Activated T-cell treated with anti-CD3 and anti-CD28 coated beads, Interleukin-2, amount 50 U/mL, for 4 hours (primary cell): ENCODE data around the gene HPF1. TPM values are rescaled to one million over a fixed set of nuclear protein-coding genes. Genes with fewer than 3 reads are reported as not detected.
"Not testable (repeated sequence)": the region's sequence is repeated elsewhere in the genome, so short reads cannot be mapped to it uniquely, and the experiment has no call there.

Source experiments
- ATAC-seq, 2 donors: fragments of 200-7000 bp; cut with Tn5 transposase; one replicate each; pipeline ENCODE4 v1.10.0; 2021
- DNase-seq: peaks from one replicate; pipeline ENCODE4 v3.0.0-alpha.2; 2020
- H3K27me3 Mint-ChIP-seq: one replicate; pipeline ENCODE4 v1.8.0; 2021; ENCODE audit warnings: low read depth, mixed read lengths
- H3K36me3 Mint-ChIP-seq: one replicate; pipeline ENCODE4 v1.8.0; 2022; ENCODE audit warnings: mixed read lengths; ENCODE audit not compliant: insufficient read depth
- H3K4me1 Mint-ChIP-seq: one replicate; pipeline ENCODE4 v1.8.0; 2021; ENCODE audit warnings: low read depth, mixed read lengths
- H3K4me3 Mint-ChIP-seq: one replicate; pipeline ENCODE4 v1.8.0; 2021; ENCODE audit warnings: mild to moderate bottlenecking, moderate library complexity, mixed read lengths
- H3K9me3 Mint-ChIP-seq: one replicate; pipeline ENCODE4 v1.8.0; 2021; ENCODE audit warnings: mixed read lengths
- total RNA-seq, 3 donors: library from RNA; stranded (reverse); gene quantifications; one replicate each; pipeline ENCODE4 v1.2.1, GENCODE V29; 2021

The HPF1 gene
- total RNA-seq, 3 donors from 2014 or later, result 32.0 to 35.3 (median 34.2) TPM

GRCh38 chr4:169766741-169767140 is 9.0 kb upstream of the HPF1 start:
- H3K4me3 Mint-ChIP-seq, result no peak overlapping the region
- no peak for DNase-seq
- no peaks in the 10 kb centered on the region for H3K9me3 Mint-ChIP-seq
- ATAC-seq, result no peak
- H3K27me3 Mint-ChIP-seq, result peaks cover 10% of the 10 kb centered on the region
- no peaks in the 10 kb centered on the region for H3K36me3 Mint-ChIP-seq
- H3K4me1 Mint-ChIP-seq, result no peaks in the 10 kb centered on the region

GRCh38 chr4:169765835-169766234 is 8.1 kb upstream of the HPF1 start:
- Mint-ChIP-seq H3K4me1 (no peaks in the 10 kb centered on the region), H3K9me3 (no peaks in the 10 kb centered on the region), H3K27me3 (peaks cover 8% of the 10 kb centered on the region), H3K4me3 (no peak overlapping the region), H3K36me3 (no peaks in the 10 kb centered on the region)
- ATAC-seq, result no peak
- DNase-seq, result no peak

- no peaks in the 10 kb centered on the region for H3K36me3 Mint-ChIP-seq
- H3K4me1 Mint-ChIP-seq, result peaks cover 7% of the 10 kb centered on the region
- DNase-seq (no peak), ATAC-seq (no peak)
- H3K9me3 Mint-ChIP-seq, result no peaks in the 10 kb centered on the region
- peaks cover 4% of the 10 kb centered on the region for H3K27me3 Mint-ChIP-seq
- no peak overlapping the region for H3K4me3 Mint-ChIP-seq
These were observed 4.1 kb upstream of the HPF1 start for GRCh38 chr4:169761846-169762245.

- DNase-seq (no peak), ATAC-seq (no peak)
- H3K9me3 Mint-ChIP-seq, result no peaks in the 10 kb centered on the region
- H3K36me3 Mint-ChIP-seq, result no peaks in the 10 kb centered on the region
- peaks cover 21% of the 10 kb centered on the region for H3K4me1 Mint-ChIP-seq
- H3K4me3 Mint-ChIP-seq, result peak overlapping the region; percentile 90
- H3K27me3 Mint-ChIP-seq, result no peaks in the 10 kb centered on the region
These were observed 738 bp upstream of the HPF1 start for GRCh38 chr4:169758401-169758962.

- Mint-ChIP-seq H3K27me3 (no peaks in the 10 kb centered on the region), H3K4me1 (peaks cover 21% of the 10 kb centered on the region), H3K9me3 (no peaks in the 10 kb centered on the region), H3K36me3 (peaks cover 3% of the 10 kb centered on the region), H3K4me3 (peak overlapping the region; percentile 90)
- DNase-seq, result no peak
- peak; percentile 20 to 32 for ATAC-seq
These were observed 671 bp downstream of the HPF1 start for GRCh38 chr4:169756971-169757574.

- H3K36me3 Mint-ChIP-seq, result peaks cover 32% of the 10 kb centered on the region
- no peaks in the 10 kb centered on the region for H3K9me3 Mint-ChIP-seq
- H3K27me3 Mint-ChIP-seq, result no peaks in the 10 kb centered on the region
- DNase-seq (no peak), ATAC-seq (no peak)
- peaks cover 3% of the 10 kb centered on the region for H3K4me1 Mint-ChIP-seq
- no peak overlapping the region for H3K4me3 Mint-ChIP-seq
These were observed 12.5 kb downstream of the HPF1 start for GRCh38 chr4:169745291-169745690.

- no peak overlapping the region for H3K4me3 Mint-ChIP-seq
These were observed 13.1 kb downstream of the HPF1 start for GRCh38 chr4:169744601-169745000.

GRCh38 chr4:169741569-169741968 is 16.2 kb downstream of the HPF1 start:
- H3K4me3 Mint-ChIP-seq, result no peak overlapping the region
- no peak for ATAC-seq
- H3K27me3 Mint-ChIP-seq, result no peaks in the 10 kb centered on the region
- peaks cover 43% of the 10 kb centered on the region for H3K36me3 Mint-ChIP-seq
- H3K9me3 Mint-ChIP-seq, result no peaks in the 10 kb centered on the region
- DNase-seq, result no peak
- no peaks in the 10 kb centered on the region for H3K4me1 Mint-ChIP-seq

More at GRCh38 chr4:169744601-169745000, 13.1 kb downstream of the HPF1 start:
- no peaks in the 10 kb centered on the region for H3K4me1 Mint-ChIP-seq
- H3K27me3 Mint-ChIP-seq, result no peaks in the 10 kb centered on the region
- no peak for DNase-seq
- no peaks in the 10 kb centered on the region for H3K9me3 Mint-ChIP-seq
- H3K36me3 Mint-ChIP-seq, result peaks cover 29% of the 10 kb centered on the region
- ATAC-seq, result no peak

GRCh38 chr4:169738604-169739003 is 19.1 kb downstream of the HPF1 start:
- H3K4me3 Mint-ChIP-seq, ATAC-seq, H3K9me3 Mint-ChIP-seq, H3K4me1 Mint-ChIP-seq, DNase-seq, H3K27me3 Mint-ChIP-seq: not testable (repeated sequence)
- peaks cover 42% of the 10 kb centered on the region for H3K36me3 Mint-ChIP-seq

GRCh38 chr4:169730564-169730963 is 27.2 kb downstream of the HPF1 start:
- no peak overlapping the region for H3K4me3 Mint-ChIP-seq
- ATAC-seq (no peak), DNase-seq (no peak)
- no peaks in the 10 kb centered on the region for H3K4me1 Mint-ChIP-seq
- no peaks in the 10 kb centered on the region for H3K27me3 Mint-ChIP-seq
- H3K36me3 Mint-ChIP-seq, result peaks cover 21% of the 10 kb centered on the region
- H3K9me3 Mint-ChIP-seq, result no peaks in the 10 kb centered on the region

GRCh38 chr4:169727616-169728015 is 30.1 kb downstream of the HPF1 start:
- no peak for DNase-seq
- Mint-ChIP-seq H3K9me3 (no peaks in the 10 kb centered on the region), H3K36me3 (peaks cover 18% of the 10 kb centered on the region), H3K4me1 (no peaks in the 10 kb centered on the region), H3K27me3 (no peaks in the 10 kb centered on the region), H3K4me3 (no peak overlapping the region)
- ATAC-seq, result no peak

GRCh38 chr4:169724260-169724659 is 33.5 kb downstream of the HPF1 start:
- ATAC-seq, result no peak
- DNase-seq, result no peak
- peaks cover 12% of the 10 kb centered on the region for H3K36me3 Mint-ChIP-seq
- H3K9me3 Mint-ChIP-seq, result no peaks in the 10 kb centered on the region
- no peaks in the 10 kb centered on the region for H3K27me3 Mint-ChIP-seq
- H3K4me3 Mint-ChIP-seq, result no peak overlapping the region
- H3K4me1 Mint-ChIP-seq, result peaks cover 6% of the 10 kb centered on the region

GRCh38 chr4:169723207-169723965 is 34.4 kb downstream of the HPF1 start:
- Mint-ChIP-seq H3K4me1 (peaks cover 6% of the 10 kb centered on the region), H3K9me3 (no peaks in the 10 kb centered on the region), H3K36me3 (peaks cover 12% of the 10 kb centered on the region), H3K27me3 (no peaks in the 10 kb centered on the region), H3K4me3 (no peak overlapping the region)
- ATAC-seq, result no peak
- DNase-seq, result peak; percentile 9

GRCh38 chr4:169720529-169720928 is 37.2 kb downstream of the HPF1 start:
- no peak for ATAC-seq
- no peaks in the 10 kb centered on the region for H3K9me3 Mint-ChIP-seq
- DNase-seq, result no peak
- no peak overlapping the region for H3K4me3 Mint-ChIP-seq
- no peaks in the 10 kb centered on the region for H3K27me3 Mint-ChIP-seq
- H3K4me1 Mint-ChIP-seq, result peaks cover 6% of the 10 kb centered on the region
- H3K36me3 Mint-ChIP-seq, result peaks cover 16% of the 10 kb centered on the region

- DNase-seq (no peak), ATAC-seq (no peak)
- Mint-ChIP-seq H3K4me3 (no peak overlapping the region), H3K4me1 (peaks cover 6% of the 10 kb centered on the region), H3K27me3 (no peaks in the 10 kb centered on the region), H3K36me3 (peaks cover 22% of the 10 kb centered on the region), H3K9me3 (no peaks in the 10 kb centered on the region)
These were observed 41.1 kb downstream of the HPF1 start for GRCh38 chr4:169716677-169717076.
